ENCODE data around the gene SERPINA10.

DNA sequence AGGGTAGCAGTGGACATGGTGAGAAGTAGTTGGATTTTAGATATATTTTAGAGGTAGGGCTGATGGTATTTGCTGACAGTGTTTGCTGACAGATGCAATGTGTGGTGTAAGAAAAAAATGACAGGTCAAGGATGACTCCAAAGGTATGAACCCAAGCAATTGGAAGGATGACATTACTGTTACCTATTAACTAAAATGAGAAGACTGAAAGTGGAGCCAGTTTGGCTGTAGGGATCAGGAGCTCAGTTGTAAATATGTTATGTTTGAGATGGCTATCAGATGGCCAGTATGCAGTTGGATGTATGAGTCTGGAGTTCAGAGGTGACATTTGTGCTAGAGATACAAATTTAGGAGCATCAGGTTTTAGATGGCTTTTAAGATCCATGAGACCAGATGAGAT, 47.5 kb upstream of the SERPINA10 start:
- TF ChIP-seq L3MBTL2 (conservative IDR thresholded peaks at IDR 0.05) (no peak), HDGF (IDR thresholded peaks at IDR 0.05; ENCODE audit: borderline replicate concordance) (no peak)

All from HEK293T (cell line).